Ramos (cell line): ENCODE measurements around the gene CEBPA.
"Not testable (repeated sequence)": the region's sequence is repeated elsewhere in the genome, so short reads cannot be mapped to it uniquely, and the experiment has no call there.

Experiments
- in situ Hi-C: fragments of 300-500 bp; cut with MboI; formaldehyde crosslinking; loops from one replicate; pipeline ENCODE4 v1.14.3; 2022; ENCODE audit warnings: low sequenced_read_pairs; ENCODE audit not compliant: unreplicated experiment

Gene CEBPA

DNA sequence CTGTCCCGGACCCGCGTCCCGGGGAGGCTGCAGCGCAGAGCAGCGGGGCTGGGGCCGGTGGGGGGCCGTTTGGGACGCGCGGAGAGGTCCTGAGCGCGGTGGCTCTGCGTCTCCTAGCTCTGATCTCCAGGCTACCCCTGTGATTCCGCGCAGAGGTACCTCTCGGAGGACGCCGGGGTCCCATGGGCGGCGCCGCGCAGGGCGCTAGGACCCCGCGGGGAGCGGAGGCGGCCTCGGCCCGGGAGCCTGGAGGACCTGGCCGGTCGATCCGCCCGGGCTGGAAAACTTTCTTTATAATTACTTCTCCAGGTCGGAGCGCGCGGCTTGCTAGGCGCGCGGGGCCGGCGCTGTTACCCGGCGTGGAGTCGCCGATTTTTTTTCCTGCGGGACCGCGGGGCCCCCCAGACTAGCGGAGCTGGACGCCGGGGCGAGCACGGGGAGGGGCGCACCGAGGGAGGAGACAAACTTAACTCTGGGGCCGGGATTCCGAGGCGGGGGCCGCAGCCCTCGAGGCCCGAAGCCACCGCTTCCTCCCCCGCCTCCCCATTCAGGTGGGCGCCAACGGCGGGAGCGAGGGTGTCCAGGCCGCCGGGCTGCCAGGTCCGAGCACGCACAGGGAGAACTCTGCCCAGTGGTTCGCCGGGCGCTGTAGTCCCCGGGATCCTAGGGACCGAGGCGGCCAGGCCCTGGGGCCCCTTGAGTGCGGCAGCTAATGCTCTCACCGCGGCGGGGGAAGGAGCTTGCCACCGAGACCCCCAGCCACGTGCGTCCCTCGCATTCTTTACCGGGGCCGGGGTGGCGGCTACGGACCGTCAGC is 848 bp upstream of the CEBPA start:
- in situ Hi-C loops = no loop called here

DNA sequence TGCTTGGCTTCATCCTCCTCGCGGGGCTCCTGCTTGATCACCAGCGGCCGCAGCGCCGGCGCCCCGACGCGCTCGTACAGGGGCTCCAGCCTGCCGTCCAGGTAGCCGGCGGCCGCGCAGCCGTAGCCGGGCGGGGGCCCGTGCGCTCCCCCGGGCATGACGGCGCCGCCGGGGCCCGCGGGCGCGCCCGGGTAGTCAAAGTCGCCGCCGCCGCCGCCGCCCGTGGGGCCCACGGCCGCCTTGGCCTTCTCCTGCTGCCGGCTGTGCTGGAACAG is 497 bp downstream of the CEBPA start:
- in situ Hi-C loops = no loop called here

DNA sequence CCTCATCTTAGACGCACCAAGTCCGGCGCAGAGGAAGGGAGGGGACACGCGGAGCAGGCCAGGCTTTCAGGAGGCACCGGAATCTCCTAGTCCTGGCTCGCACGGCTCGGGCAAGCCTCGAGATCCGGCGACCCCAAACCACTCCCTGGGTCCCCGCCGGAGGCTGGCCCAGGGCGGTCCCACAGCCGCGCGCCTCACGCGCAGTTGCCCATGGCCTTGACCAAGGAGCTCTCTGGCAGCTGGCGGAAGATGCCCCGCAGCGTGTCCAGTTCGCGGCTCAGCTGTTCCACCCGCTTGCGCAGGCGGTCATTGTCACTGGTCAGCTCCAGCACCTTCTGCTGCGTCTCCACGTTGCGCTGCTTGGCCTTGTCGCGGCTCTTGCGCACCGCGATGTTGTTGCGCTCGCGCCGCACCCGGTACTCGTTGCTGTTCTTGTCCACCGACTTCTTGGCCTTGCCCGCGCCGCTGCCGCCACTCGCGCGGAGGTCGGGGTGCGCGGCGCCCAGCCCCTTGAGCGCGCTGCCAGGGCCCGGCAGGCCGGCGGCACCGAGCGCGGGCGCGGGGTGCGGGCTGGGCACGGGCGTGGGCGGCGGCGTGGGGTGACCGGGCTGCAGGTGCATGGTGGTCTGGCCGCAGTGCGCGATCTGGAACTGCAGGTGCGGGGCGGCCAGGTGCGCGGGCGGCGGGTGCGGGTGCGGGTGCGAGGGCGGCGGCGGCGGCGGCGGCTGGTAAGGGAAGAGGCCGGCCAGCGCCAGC is 1.0 kb downstream of the CEBPA start:
- in situ Hi-C loops = no loop called here

DNA sequence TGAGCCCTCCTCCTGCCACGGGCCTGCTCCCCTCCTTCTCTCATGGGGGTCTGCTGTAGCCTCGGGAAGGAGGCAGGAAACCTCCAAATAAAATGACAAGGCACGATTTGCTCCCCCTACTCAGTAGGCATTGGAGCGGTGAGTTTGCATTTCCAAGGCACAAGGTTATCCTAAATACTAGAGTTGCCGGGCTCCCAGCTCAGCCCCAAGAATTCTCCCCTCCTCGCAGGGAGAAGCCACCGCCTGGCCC is 1.5 kb downstream of the CEBPA start:
- in situ Hi-C loops = no loop called here

DNA sequence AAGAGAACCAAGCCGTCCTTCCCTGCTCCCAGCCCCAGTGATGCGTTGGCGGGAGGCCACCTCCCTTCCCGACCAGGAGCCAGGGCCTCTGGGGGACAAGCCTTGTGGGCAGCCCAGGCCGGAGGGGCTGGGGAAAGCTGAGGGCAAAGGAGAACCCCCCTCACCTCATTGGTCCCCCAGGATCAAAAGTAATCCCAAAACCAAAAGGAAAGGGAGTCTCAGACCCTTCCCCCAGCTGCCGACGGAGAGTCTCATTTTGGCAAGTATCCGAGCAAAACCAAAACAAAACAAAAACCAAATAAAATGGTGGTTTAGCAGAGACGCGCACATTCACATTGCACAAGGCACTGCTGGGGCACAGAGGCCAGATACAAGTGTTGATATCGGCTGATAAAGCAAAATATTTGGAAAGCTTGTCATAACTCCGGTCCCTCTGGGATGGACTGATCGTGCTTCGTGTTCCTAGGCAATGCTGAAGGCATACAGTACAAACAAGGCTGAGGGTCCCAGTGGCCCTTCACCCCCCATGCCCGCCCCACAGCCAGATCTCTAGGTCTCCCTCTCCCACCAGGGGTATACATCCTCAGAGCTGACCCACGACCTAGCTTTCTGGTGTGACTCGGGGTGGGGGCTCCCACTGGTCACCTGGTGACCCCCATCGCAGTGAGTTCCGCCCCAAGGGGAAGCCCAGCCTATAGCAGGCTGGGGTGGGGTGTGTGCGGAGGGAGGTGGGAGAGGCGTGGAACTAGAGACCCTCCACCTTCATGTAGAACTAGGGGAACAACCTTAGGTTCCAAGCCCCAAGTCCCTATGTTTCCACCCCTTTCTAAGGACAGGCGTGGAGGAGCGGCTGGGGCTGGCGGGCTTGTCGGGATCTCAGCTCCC is 2.1 kb downstream of the CEBPA start:
- in situ Hi-C loops = no loop called here

DNA sequence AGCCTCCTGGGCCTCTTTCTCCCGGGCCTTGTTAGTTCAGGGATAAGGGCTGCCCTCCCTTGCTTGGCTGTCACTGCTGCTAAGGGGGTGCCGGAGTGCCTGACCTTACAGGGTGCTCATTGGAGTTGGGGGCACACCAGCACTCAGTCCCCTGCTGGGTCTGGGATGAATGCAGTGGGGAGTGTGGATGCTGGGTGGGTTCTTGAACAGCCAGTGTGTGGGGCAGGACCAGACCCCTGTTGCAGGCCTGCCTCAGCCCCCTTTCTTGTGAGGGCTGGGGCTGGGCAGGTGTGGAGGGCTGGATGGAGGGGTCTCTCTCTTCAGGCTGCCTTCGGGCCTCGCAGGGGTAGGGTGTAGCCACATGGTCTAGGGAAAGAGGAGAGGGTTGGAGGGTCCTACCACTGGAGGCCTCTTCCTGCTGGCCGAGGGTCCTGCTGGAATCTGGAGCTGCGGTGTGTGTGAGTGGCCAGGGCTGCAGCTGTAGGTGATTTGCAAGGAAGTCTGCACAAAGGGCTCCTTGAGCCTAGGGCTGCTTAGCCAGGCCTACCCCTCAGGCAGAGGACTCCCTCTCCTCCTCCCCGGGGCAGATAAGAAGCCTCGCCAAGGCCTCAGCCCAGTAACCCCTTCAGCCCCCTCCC is 3.2 kb downstream of the CEBPA start:
- in situ Hi-C loops = no loop called here

DNA sequence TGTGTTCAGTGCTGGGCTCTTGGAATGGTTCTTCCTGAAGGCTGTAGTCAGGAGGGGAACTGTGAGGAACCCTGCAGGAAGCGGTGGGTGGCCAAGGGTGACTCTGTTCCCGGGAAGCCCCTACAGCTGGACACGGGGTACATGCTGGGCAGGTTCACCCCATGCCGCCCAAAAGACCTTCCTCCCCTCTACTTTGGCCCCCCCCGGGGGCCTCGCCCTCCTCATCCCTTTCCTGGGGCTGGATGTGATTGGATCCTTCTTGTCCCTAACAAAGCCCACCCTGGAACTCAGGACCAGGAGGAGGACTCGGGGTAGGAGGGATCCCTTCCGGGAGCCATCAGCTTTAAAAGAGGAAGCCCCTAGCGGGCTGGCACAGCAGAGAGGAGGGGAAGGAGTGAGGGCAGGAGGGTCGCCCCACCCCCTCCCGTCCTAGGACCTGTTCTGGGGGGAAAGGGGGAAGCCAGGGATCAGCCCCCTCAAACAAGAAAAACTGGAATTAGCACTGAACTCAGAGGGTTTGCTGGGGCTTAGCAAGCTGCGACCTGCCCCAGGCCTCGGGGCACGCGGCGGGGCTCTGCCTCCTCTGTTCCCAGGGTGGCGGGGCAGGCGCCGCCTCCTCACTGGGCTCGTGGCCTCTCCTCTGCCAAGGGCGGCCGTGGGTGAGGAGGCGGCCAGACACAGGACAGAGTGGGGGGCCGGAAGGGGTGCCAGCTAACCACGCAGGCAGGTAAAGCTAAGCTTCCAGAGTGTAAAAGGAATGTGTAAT is 4.0 kb downstream of the CEBPA start:
- in situ Hi-C loops = no loop called here

DNA sequence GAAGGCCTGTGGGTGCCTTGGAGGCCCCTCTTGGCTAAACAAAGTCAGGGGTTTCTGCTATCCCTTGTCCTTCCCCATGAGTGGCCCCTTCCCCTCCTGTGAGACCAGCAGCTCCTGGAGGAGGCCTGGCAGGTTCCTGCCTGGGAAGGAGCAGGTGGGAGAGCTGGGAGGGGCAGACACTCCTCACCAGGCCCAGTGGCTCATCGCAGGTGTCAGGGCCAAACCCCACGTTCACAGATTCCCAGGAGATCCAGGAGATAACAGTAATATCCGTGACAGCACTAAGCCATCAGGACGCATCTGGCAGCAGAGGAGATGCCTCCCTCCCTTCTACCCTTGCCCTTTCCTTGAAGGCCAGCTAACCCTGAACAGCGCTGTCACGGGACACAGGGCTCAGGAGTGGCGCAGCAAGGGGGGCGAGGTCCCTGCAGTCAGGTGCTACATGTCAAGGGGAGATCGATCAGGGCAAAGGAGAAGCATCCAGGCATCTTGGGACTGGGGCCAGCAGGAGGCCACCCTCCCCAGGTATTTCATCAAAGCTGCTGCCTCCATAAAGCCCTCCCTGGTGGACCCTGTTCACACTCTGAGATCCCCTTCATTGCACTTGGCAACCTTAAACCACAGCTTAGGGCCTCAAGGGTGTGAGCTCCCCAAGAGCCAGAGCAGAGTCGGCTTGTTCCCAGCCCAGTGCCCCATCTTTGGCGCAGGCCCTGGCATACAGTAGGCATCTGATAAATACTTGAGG is 4.8 kb downstream of the CEBPA start:
- in situ Hi-C loops = no loop called here

DNA sequence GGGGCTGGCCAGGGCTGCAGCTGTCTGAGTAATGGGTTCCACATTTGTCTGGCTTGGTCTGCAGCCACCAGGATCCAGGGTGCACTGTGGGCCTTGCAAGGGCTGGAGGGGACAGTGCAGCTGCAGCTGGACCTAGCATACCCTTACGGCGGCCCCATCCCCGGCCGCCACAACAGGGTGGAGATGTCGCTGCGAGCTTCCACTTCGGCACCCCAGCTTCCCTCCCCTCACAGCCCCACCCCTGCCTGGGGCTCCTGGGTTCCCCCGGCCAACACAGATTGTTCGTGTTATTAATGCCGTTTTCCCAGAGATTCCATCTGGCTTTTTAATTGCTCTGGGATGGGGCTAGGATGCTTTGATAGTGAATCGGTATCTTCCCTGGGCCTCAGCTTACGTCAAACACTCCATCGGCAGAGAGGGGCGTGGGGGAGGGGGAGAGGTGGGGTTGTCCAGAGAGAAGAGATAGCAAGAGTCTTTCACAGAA is 5.8 kb downstream of the CEBPA start:
- in situ Hi-C loops = no loop called here

DNA sequence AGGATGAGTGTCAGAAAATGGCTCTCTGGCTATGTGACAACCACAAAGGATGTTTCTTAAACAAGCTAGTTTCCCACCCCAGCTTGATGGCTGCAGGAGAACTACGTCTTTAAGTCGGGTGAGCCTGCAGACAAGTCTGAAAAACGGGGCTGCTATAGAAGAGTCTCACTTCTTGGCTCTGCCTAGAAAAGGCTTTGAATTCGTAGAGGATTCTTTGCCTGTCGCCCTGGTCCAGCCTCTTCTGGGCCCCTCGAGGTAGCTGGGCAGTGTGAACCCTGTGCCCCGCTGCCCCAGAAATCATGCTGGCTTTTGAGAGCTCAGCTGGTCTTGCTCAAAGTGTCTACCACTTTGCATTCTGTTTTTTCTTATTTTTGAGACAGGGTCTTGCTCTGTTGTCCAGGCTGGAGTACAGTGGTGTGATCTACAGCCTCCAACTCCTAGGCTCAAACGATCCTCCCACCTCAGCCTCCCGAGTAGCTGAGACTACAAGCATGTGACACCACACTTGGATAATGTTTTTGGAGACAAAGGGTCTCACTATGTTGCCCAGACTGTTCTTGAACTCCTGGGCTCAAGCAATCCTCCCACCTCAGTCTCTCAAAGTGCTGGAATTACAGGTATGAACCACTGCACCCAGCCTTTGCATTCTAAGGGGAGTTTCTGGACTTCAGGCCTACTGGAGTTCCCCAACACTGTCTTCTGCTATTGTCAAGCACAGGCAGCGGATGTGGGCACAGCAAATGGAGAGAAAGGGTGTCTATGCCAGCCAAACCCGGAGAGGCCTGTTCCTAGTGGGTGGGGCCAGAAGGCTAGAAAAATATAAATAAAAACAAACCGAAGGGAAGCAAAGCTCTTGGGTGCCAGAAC is 6.5 kb downstream of the CEBPA start:
- in situ Hi-C loops = no loop called here

DNA sequence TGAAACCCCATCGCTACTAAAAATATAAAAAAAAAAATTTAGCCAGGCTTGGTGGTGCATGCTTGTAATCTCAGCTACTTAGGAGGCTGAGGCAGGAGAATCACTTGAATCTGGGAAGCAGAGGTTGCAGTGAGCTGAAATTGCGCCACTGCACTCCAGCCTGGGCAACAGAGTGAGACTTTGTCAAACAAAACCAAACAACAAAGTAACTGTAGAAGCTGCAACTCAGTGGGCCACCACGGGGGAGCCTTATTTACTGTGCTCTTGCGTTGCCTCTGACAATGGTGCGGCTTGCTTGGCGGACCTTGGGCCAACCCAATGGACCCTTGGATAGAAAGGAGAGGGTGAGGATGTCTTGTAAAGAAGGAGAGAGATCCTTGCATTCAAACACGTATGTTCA is 7.3 kb downstream of the CEBPA start:
- in situ Hi-C loops = not testable (repeated sequence)

DNA sequence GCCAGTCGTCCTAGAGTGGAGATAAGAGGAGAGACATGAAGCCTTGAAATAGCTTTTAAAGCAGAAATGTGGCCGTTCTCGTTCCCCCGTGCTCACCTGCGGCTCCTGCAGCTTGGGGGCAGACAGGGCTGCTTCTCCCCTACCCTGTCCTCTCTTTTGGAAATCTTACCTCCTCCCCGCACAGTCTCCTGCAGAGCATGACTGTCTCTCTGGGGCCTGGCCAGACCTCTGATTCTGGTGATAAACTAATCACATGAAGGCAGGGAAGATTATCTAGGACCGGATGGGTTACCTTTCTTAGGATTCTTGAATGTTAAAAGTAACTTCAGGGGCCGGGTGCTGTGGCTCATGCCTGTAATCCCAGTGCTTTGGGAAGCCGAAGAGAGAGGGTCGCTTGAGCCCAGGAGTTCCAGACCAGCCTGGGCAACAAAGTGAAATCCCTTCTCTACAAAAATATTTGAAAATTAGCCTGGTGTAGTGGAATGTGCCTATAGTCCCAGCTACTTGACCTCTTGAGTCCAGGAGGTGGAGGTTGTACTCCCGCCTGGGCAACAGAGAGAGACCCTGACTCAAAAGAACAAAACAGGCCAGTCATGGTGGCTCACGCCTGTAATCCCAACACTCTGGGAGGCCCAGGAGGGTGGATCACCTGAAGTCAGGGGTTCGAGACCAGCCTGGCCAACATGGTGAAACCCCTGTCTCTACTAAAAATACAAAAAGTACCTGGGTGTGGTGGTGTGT is 8.1 kb downstream of the CEBPA start:
- in situ Hi-C loops = no loop called here

DNA sequence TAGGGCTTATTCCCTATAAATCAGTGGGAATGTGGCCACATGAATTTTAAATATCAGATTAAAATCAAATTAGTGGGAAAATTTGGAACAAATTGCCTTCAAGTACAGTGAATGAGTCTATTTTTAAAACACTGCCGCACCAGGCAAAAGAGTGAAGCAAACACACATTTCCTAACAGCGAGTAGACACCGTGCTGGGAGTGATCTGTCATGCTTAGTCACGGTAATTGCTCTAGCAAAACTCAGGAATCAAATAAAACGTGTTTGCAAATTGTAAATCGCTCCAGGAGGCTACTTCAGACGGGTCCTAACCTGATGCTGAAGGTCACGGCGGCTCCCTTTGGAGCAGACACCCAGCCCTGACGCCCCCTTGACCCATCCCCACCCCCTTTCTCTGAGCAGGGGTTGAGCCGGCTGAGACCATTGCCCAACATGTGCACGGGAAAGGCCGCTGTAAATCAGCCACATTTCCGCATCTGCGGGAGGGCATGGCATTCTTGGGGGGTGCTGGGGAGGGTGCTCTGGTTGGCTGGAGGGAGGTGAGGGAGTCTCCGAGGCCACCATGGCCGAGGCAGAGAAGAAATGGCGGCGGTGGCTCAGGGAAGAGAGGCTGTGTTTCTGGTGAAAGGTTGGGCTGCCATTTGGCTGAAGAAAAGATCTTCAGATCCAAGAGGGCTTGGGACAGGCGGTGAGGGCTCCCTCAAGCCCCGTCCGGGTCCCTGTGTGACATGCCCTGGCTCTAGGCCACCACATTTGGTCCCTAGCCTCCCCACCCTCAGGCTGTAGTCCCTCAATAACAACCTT is 8.9 kb downstream of the CEBPA start:
- in situ Hi-C loops = no loop called here

DNA sequence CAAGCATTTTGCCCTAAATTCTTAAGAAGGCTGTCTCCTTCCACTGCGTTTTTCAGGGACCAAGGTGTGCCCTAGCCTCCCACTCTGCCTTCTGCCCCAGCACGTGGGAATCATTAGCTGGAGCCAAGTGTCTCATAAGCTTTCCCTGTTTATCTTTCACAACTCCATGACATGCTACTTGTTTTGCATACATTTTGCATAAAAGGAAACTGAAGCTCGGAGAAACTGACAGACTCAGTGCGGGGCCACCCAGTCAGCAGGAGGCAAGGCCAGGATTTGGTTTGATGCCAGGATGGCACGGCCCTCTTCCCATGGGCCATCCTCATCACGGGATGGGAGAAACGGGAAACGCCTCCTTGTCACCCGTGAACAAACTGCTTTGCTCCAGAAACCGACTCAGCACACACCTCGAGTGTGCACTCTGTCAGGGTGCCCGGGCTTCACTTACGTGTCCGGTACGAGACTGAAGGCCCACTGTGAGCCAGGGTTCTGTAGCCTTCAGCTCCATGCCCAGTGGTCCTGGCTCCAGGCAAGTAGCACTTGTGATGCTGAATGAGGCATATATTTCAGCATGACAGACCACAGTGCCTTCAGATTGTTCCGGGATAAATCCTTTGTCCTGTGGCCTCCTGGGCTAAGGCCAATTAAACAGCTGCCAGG is 9.6 kb downstream of the CEBPA start:
- in situ Hi-C loops = no loop called here

DNA sequence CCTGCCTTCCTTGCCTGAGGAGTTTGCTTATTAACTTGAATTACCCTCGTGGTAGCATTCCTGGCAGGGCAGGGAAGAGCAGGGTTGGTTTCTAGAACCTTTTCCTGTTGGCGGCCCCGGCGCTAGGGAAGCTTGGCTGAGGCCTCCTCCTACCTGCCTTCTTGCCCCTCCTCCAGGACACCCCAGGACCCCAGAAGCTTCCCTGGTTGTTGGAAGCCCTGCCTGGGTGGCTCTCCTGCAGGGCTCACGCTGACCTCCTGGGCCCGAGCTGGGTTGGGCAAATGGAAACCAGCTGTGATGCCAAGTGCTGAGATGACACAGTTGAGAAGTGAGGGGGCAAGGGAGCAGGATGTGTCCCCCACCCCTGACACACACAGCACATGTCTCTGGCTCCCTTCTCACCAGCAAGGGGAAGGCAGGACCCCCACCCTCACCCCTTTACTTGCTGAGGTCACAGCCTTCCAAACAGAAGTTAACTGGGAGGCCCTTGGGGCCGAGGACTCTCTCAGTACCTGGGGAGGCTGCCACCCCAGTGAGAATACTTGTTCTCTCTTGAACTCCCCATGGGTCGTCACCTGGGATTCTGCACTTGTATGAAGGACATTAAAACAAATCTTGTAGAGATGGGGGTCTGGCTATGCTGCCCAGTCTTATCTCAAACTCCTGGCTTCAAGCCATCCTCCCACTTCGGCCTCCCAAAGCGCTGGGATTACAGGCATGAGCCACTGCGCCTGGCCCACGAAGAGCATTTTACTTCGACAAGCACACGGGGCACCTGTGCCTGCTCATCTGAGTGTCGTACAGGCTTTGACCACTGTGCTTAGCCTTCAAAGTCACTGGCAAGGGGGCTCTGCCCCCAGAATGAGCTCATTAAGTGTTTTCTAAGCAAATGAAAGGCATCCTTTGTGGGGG is 10.5 kb downstream of the CEBPA start:
- in situ Hi-C loops = no loop called here
